ENCODE data around the gene SATB1. TPM values are rescaled to one million over a fixed set of nuclear protein-coding genes. Genes with fewer than 3 reads are reported as not detected.

Gene SATB1
- total RNA-seq, 4 donors from 2014 or later = 17.3 to 82.1 (median 51.9) TPM

- Histone ChIP-seq H3K4me3 (no peak overlapping the region), H3K36me3 (no peaks in the 10 kb centered on the region), H3K4me1 (no peaks in the 10 kb centered on the region), H3K27me3 (no peaks in the 10 kb centered on the region), H3K27ac (no peak overlapping the region), H3K9me3 (no peaks in the 10 kb centered on the region)
- intact Hi-C loops (cut with DNase I; ENCODE audit: low total_unique reads) = no loop called here
- DNase-seq = no peak
- TF ChIP-seq CTCF (IDR thresholded peaks at IDR 0.05) (no peak), POLR2A (IDR thresholded peaks at IDR 0.05) (no peak)
Observed at GRCh38 chr3:18307529-18307928, 117.6 kb downstream of the SATB1 start.

DNA sequence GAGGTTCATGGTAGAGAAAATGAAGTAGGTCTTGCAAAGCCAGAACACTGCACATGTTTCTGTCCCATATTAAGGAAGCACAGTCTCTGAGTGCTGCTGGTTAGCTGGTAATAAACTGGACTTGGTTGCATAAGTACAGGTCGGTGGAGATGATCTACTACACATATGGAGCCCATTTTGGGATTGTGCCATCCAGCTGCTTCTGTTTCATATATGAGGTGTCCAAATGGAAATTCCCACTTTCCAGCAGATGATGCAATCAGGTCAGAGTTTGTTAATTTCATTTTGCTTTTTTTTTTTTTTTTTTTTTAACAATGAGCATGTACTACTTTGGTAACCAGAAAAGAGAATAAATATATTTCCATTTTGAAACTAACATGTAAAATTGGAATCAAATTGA lies 122.6 kb downstream of the SATB1 start:
- TF ChIP-seq POLR2A (IDR thresholded peaks at IDR 0.05) (no peak), CTCF (IDR thresholded peaks at IDR 0.05) (no peak)
- intact Hi-C loops (cut with DNase I; ENCODE audit: low total_unique reads) = no loop called here
- Histone ChIP-seq H3K27ac (no peak overlapping the region), H3K4me3 (no peak overlapping the region), H3K36me3 (no peaks in the 10 kb centered on the region), H3K9me3 (no peaks in the 10 kb centered on the region), H3K4me1 (no peaks in the 10 kb centered on the region), H3K27me3 (no peaks in the 10 kb centered on the region)
- no peak for DNase-seq

GRCh38 chr3:18301781-18302180 lies 123.4 kb downstream of the SATB1 start:
- no peak for DNase-seq
- intact Hi-C loops (cut with DNase I; ENCODE audit: low total_unique reads) = no loop called here
- TF ChIP-seq POLR2A (IDR thresholded peaks at IDR 0.05) (no peak), CTCF (IDR thresholded peaks at IDR 0.05) (no peak)
- no peaks in the 10 kb centered on the region for H3K9me3 ChIP-seq
- H3K27me3 ChIP-seq = no peaks in the 10 kb centered on the region
- H3K36me3 ChIP-seq = no peaks in the 10 kb centered on the region
- H3K27ac ChIP-seq = no peak overlapping the region
- H3K4me3 ChIP-seq = no peak overlapping the region
- H3K4me1 ChIP-seq = no peaks in the 10 kb centered on the region

DNA sequence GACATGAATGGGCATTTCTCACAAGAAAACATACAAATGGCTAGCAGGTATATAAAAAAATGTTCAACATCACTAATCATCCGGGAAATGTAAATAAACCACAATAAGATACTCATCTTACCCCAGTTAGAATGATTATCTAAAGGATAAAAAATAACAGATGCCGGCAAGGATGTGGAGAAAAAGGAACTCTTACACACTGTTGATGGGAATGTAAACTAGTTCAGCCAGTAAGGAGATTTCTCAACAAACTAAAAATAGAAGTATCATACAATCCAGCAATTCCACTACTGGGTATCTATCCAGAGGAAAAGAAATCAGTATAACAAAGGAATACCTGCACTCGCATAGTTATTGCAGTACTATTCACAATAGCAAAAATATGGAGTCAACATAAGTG lies 124.2 kb downstream of the SATB1 start:
- TF ChIP-seq CTCF (IDR thresholded peaks at IDR 0.05) = no peak
- TF ChIP-seq POLR2A (IDR thresholded peaks at IDR 0.05) = no peak
- Histone ChIP-seq H3K36me3 (no peaks in the 10 kb centered on the region), H3K27ac (no peak overlapping the region), H3K4me3 (no peak overlapping the region), H3K9me3 (no peaks in the 10 kb centered on the region), H3K27me3 (no peaks in the 10 kb centered on the region), H3K4me1 (no peaks in the 10 kb centered on the region)
- DNase-seq = no peak
- intact Hi-C loops (cut with DNase I; ENCODE audit: low total_unique reads) = no loop called here

DNA sequence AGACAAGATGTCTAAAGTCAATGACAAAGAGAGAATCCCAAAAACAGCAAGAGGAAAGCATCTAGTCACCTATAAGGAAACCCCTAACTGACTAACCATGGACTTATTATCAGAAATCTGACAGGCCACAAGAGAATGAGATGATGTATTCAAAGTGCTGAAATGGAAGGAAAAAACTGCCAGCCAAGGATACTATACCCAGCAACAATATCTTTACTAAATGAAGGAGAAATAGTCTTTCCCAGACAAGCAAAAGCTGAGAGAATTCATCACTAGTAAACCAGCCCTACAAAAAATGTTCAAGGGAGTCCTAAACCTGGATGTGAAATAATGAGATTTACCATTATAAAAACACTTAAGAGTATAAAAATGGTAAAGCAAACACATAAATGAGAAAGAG lies 128.0 kb downstream of the SATB1 start:
- Histone ChIP-seq H3K27me3 (no peaks in the 10 kb centered on the region), H3K4me3 (no peak overlapping the region), H3K36me3 (no peaks in the 10 kb centered on the region), H3K9me3 (no peaks in the 10 kb centered on the region), H3K27ac (no peak overlapping the region), H3K4me1 (no peaks in the 10 kb centered on the region)
- intact Hi-C loops (cut with DNase I; ENCODE audit: low total_unique reads) = no loop called here
- DNase-seq = no peak
- TF ChIP-seq POLR2A (IDR thresholded peaks at IDR 0.05) (no peak), CTCF (IDR thresholded peaks at IDR 0.05) (no peak)
